ENCODE measurements around the gene LGMN.

Gene LGMN

GRCh38 chr14:92670643-92671366, 77.6 kb downstream of the LGMN start:
- DNase-seq = no peak

- DNase-seq = no peak
Observed at GRCh38 chr14:92670160-92670559, 78.3 kb downstream of the LGMN start.

- DNase-seq = no peak
Observed at GRCh38 chr14:92668276-92668973, 80.0 kb downstream of the LGMN start.

DNA sequence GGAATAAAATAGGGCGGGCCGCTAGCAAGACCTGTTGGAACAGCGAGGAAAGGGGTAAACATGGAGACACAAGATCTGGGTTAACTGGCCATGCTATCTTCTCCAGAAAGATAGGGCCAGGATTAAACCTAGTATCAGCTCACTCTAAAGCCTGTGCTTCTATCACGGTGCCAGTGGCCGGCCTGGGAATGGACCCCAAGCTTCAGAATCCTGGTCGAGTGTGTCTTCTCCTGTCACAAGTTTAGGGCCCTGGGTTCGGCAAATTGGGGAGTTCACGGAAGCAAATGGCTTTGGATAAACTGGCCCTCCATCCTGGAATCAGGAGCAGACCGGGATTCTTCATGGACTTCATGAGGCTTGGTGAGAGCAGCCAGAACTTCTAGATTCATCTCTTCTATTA, 82.2 kb downstream of the LGMN start:
- DNase-seq = no peak

DNA sequence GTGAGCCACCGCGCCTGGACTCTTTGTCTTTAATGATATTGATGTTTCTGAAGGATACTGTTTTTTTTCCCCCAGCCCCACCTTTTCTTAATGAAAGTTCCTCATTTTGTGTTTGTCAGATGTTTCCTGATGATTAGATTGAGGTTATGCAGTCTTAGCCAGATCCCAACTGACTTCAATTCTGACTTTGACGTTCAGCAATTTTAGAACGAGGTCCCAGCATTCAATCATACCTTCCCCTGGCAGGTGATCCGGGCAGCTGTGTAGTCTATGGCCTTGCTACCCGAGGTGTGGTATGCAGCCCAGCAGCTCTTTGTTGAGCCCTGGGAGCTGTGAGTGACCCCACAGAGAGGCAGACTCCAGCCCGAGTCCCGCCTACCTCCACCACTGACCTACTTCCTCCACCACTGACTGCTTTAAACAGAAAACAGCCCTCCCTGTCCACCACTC, 82.7 kb downstream of the LGMN start:
- no peak for DNase-seq

DNA sequence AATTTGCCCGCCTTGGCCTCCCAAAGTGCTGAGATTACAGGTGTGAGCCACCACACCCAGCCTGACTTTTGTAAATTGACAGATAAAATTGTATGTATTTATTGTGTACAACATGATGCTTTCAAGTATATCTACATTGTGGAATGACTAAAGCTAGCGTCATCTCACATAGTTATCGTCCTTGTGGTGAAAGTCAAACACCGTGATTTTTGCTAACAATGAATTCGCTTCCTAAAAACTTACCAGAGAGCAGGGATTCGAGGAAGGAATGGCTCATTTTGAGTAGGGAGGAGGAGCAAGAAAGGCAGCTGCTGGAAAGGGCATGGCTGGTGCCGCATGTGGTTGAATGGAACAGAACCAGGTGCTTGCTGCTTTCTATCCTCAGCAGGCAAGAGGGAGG, 85.4 kb downstream of the LGMN start:
- no peak for DNase-seq

GRCh38 chr14:92660571-92660970, 87.9 kb downstream of the LGMN start:
- DNase-seq = no peak

DNA sequence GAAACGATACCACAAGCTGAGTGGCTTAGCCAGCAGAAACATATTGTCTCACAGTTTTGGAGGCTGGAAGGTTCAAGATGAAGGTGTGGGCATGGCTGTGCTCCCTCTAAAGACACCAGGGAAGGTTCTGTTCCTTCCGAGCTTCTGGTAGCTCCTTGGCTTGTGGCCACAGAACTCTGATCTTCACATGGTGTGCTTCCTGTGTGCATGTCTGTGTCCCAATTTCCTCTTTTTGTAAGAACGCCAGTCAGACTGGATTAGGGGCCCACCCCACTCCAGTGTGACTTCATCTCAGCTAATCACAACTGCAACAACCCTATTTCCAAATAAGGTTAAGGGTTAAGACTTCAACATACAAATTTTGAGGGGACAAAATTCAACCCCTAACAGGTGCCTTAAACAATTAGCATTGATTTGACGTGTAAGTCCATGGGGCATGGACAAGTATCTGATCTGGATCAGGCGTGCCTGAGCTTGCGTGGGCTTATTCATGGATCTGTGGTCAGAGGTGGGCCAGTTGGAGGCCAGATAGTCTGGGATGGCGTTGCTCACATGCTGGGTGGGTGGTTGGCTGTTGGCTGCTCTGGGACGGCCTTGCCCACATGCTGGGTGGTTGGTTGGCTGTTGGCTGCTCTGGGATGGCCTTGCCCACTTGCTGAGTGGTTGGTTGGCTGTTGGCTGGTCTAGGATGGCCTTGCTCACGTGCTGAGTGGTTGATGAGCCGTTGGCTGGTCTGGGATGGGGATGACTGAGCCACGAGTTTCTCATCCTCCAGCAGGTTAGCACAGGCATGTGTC, 88.5 kb downstream of the LGMN start:
- no peak for DNase-seq

GRCh38 chr14:92658684-92659083, 89.7 kb downstream of the LGMN start:
- DNase-seq = no peak

- DNase-seq = no peak
Observed at GRCh38 chr14:92658160-92658559, 90.3 kb downstream of the LGMN start.

DNA sequence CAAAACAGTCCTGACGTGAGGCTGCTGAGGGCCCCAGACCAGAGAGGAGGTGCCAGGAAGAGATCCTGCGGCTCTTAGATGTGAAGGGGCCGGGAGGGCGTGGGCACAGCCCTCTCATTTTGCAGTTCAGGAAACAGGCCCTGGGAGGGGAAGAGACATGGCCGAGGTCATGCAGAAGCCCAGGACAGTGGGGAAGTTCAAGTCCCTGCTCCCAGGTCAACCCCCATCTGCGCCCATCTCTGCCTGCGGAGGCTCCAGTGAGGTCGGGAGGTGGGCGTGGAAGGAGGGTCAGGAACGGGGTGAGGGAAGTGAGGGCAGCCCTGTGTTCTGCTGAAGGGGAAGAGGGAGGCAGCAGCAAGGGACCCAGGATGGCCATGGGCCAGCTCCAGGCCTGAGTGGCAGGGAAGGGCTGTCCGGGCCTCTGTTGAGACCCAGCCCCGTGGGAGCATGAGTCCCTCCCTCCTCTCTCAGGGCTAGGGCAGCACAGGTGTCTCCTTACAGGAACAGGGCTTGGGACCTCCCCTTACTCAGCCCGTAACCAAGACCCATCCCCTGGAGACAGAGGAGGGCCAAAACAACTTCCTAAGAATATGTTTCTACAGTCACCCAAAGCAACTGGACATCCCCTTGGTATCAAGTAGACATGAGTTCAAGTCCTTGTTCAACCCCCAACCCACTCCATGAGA, 90.8 kb downstream of the LGMN start:
- DNase-seq = no peak

GRCh38 chr14:92656306-92657081, 91.9 kb downstream of the LGMN start:
- no peak for DNase-seq

GRCh38 chr14:92655419-92656201, 92.8 kb downstream of the LGMN start:
- DNase-seq = no peak

GRCh38 chr14:92654239-92654901, 94.1 kb downstream of the LGMN start:
- DNase-seq = no peak

Measured in cortex of kidney (tissue), 1 donor.